Measurements from ENCODE around the gene YWHAE.

- TF ChIP-seq EP300 (IDR thresholded peaks at IDR 0.05) = no peak
- no peak for TF ChIP-seq CTCF (IDR thresholded peaks at IDR 0.05)
- TF ChIP-seq POLR2A (IDR thresholded peaks at IDR 0.05) = no peak
Measured at GRCh38 chr17:1322480-1322879, 77.5 kb downstream of the YWHAE start.

Data from ovary (tissue), 3 donors.